Fibroblast of mammary gland (primary cell): Measurements from ENCODE around the gene FBLN2.

Experiments used
- DNase-seq: peaks from one replicate; pipeline ENCODE4 v3.0.0-alpha.2; 2010; ENCODE audit warnings: low read depth
- H3K4me3 ChIP-seq: 2 replicates; pipeline ENCODE4 v1.5.1; 2011; ENCODE audit warnings: low read depth, mild to moderate bottlenecking, low read length, moderate library complexity; ENCODE audit not compliant: control insufficient read depth
- TF ChIP-seq, protein P1 (sequence below): conservative IDR thresholded peaks from 2 replicates; pipeline ENCODE4 v1.5.1; 2011; ENCODE audit warnings: low read depth, low read length, inconsistent platforms; ENCODE audit not compliant: control insufficient read depth, insufficient read depth

Gene FBLN2

DNA sequence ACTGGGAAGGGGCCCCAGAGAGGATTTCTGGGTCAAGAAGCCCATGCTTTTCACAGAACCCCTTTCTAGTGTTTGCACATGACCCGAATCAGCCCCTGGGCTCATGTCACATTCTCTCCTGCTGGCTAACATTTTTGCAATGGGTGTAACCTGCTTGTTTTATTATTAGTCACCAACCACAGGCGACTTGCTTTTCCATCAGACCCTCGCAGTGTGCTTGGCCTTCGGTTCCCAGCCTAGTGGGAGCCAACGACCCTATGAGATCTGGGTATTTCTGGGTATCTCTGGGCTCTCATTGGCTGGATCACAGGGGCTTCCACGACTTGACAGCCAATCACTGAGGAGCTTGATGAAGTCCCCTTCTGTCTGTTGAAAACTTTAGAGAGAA lies 11.0 kb upstream of the FBLN2 start:
- H3K4me3 ChIP-seq, result no peak overlapping the region
- DNase-seq, result peak; percentile 97
- TF ChIP-seq, protein P1, sequence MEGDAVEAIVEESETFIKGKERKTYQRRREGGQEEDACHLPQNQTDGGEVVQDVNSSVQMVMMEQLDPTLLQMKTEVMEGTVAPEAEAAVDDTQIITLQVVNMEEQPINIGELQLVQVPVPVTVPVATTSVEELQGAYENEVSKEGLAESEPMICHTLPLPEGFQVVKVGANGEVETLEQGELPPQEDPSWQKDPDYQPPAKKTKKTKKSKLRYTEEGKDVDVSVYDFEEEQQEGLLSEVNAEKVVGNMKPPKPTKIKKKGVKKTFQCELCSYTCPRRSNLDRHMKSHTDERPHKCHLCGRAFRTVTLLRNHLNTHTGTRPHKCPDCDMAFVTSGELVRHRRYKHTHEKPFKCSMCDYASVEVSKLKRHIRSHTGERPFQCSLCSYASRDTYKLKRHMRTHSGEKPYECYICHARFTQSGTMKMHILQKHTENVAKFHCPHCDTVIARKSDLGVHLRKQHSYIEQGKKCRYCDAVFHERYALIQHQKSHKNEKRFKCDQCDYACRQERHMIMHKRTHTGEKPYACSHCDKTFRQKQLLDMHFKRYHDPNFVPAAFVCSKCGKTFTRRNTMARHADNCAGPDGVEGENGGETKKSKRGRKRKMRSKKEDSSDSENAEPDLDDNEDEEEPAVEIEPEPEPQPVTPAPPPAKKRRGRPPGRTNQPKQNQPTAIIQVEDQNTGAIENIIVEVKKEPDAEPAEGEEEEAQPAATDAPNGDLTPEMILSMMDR, result no peak

DNA sequence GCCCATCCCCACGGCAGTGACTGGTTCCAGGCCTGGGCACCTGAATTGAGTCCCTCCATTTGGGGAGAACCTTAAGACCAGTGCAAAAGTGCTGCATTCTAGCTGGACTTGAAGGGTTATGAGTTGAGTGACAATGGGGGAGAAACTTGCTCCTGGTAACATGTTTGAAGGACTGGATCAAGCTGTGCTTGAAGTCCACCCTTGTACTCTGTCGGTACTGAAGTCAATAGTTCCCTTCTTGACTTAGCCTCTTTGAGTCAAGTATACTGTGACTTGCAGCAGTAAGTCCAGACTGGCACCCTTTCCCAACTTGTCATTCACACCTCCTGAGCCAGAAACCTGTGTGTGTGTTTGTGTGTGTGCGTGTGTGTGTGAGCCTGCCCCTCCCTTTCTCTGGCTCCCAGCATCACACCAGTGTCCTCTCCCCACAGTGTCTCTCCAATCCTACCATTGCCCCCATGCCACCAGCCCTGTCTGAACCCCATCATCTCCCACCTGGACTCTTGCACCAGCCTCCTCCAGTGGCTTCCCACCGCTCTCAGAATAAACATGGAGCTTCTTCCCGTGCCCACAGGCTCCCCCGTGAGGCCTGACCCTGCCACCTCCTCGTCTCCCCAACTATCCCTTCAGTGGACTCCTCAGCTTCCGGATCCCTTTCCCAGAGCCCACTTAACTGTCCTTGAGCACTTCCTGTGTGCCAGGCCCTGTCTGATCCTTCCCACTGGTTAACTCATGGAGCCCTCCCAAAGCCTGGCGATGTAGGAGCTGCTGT lies 10.2 kb upstream of the FBLN2 start:
- TF ChIP-seq, protein P1, result no peak

DNA sequence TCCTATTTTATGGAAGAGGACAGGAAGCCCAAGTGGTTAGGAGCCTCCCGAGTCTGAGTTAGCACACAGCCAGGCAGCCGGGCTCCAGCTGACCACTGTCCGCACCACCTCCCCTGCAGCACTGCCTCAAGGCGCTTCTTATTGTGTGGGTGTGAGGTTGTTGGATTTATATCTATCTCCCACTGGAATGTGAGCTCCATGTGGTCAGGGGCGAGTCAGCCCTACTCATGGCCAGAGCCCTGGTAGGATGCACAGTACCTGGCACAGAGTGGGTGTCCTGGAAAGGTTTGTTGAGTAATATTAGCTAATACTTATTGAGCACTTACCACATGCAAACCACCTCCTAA lies 9.7 kb upstream of the FBLN2 start:
- TF ChIP-seq, protein P1, result no peak
- no peak overlapping the region for H3K4me3 ChIP-seq
- peak; percentile 82 for DNase-seq

More for the DNA sequence above, 10.2 kb upstream of the FBLN2 start:
- no peak overlapping the region for H3K4me3 ChIP-seq
- DNase-seq, result no peak

DNA sequence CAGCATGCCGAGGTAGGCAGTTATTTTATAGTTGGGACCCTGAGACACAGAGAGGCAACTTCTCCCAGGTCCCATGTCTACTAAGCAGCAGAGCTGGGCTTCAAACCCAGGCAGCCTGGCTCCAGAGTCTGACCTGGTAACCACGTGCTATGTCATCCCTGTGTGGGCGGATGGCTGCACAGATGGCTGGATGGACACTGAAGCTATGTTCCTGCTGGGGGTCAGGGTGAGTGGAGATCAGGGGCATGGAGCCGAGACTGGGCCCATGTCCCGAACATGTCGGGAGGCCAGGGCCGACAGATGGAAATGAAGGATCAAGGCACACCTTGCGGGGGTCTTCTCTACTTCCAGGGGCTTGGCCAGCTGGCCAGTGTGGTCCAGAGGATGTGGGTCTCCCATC lies 9.3 kb upstream of the FBLN2 start:
- no peak for DNase-seq
- H3K4me3 ChIP-seq, result no peak overlapping the region
- TF ChIP-seq, protein P1, result no peak

DNA sequence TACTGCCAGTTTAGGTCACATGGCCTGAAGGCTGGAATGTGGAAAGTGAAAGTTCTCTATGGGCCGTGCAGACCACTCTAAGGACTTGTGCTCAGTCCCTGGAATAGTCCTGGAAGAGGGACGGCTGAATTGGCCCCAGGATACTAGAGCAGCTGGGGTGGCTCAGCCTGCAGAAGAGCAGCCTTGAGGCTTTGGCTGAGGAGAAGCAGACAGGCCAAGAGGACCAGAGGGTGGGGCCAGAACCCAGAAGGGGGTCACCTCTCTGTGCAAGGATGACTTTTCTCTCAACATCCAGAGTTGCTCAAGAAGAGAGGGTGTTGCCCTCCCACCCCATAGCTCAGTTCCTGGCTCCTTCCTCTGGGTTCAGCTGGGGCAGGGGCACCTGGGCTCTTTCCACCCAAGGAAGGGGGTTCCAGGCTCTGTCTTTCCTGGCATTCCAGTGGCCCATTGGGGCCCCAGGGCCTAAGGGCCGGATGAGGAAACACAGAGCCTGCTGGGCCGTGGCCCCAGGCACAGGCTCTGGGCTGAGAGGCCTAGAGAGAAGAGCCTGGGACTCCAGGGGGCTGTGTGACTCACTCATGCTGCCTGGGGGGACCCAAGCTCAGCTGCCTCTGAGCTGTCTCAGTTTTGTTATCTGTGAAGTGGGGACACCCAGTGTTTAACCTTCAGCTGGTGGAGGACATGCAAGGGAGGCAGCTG lies 8.5 kb upstream of the FBLN2 start:
- DNase-seq, result no peak
- TF ChIP-seq, protein P1, result no peak
- no peak overlapping the region for H3K4me3 ChIP-seq

DNA sequence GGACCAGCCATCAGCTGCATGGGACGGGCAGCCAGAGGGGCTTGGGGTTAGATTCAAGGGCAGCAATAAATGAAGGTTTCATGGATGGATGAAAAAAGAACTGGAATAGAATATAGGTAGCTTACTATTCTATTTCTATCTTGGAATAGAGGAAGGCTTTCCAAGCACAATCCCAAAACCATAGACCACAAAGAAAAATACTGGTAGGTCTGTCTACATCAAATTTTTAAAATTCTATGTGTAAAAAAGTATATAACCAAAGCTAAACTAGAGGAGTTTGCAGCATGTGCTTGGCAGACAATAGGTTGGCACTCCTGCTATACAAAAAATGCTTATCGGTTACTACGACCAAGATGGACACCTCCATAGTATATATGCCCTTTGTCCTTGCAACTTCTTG lies 7.2 kb upstream of the FBLN2 start:
- no peak for DNase-seq
- TF ChIP-seq, protein P1, result no peak

DNA sequence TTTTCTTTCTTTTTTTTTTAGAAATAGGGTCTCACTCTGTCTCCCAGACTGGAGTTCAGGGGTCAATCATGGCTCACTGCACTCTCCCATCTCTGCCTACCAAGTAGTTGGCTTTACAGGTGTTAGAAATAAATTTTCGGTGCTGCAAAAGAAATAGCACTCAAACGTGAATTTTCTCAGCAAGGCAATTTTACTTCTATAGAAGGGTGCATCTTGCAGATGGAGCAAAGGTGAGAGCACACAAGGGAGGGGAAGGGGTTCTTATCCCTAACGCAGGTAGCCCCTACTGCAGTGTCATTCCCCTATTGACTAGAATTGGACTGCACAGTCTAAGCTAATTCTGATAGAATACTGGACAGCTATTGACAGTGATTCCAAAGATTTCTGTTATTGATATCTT lies 6.8 kb upstream of the FBLN2 start:
- DNase-seq, result no peak
- no peak overlapping the region for H3K4me3 ChIP-seq
- TF ChIP-seq, protein P1, result no peak

More for the DNA sequence above, 7.2 kb upstream of the FBLN2 start:
- H3K4me3 ChIP-seq, result no peak overlapping the region
